ENCODE data around the gene RICTOR.
A peak's percentile ranks its signal among the peaks of the same experiment; 100 is the strongest.

RICTOR gene

GRCh38 chr5:39074017-39074814, at the start of gene RICTOR:
TSS of gene RICTOR (minus strand) at chr5:39074399. CDS start at chr5:39074377, 22 bp downstream.
- Histone ChIP-seq H3K9ac (ENCODE audit: low read length) (peak within 1 kb of the TSS; percentile 80), H3K4me1 (ENCODE audit: insufficient read depth, low read length) (peaks cover 38% of the 10 kb centered on the region), H3K27me3 (ENCODE audit: control insufficient read depth in 1 of 2, insufficient read depth in 2 of 2, low read length in 2 of 2) (no peaks in the 10 kb centered on the region), H3K4me3 (ENCODE audit: low read depth in 1 of 2, low read length in 2 of 2) (peak within 1 kb of the TSS; percentile 89 to 94), H3K9me3 (ENCODE audit: low read length) (no peaks in the 10 kb centered on the region), H3K36me3 (ENCODE audit: insufficient read depth, low read length) (no peaks in the 10 kb centered on the region), H3K27ac (ENCODE audit: low read depth, low read length) (peak within 1 kb of the TSS; percentile 94)

GRCh38 chr5:39121922-39122321, 47.7 kb upstream of the RICTOR start:
- H3K27ac ChIP-seq (ENCODE audit: low read depth, low read length), result no peak overlapping the region
- H3K4me3 ChIP-seq (ENCODE audit: low read depth in 1 of 2, low read length in 2 of 2), result no peak overlapping the region
- no peaks in the 10 kb centered on the region for H3K36me3 ChIP-seq (ENCODE audit: insufficient read depth, low read length)
- H3K9ac ChIP-seq (ENCODE audit: low read length), result no peak overlapping the region
- no peaks in the 10 kb centered on the region for H3K9me3 ChIP-seq (ENCODE audit: low read length)
- H3K4me1 ChIP-seq (ENCODE audit: insufficient read depth, low read length), result no peaks in the 10 kb centered on the region
- no peaks in the 10 kb centered on the region for H3K27me3 ChIP-seq (ENCODE audit: control insufficient read depth in 1 of 2, insufficient read depth in 2 of 2, low read length in 2 of 2)

GRCh38 chr5:39121315-39121714, 47.1 kb upstream of the RICTOR start:
- no peaks in the 10 kb centered on the region for H3K27me3 ChIP-seq (ENCODE audit: control insufficient read depth in 1 of 2, insufficient read depth in 2 of 2, low read length in 2 of 2)
- no peak overlapping the region for H3K9ac ChIP-seq (ENCODE audit: low read length)
- no peaks in the 10 kb centered on the region for H3K4me1 ChIP-seq (ENCODE audit: insufficient read depth, low read length)
- H3K9me3 ChIP-seq (ENCODE audit: low read length), result no peaks in the 10 kb centered on the region
- H3K4me3 ChIP-seq (ENCODE audit: low read depth in 1 of 2, low read length in 2 of 2), result no peak overlapping the region
- H3K27ac ChIP-seq (ENCODE audit: low read depth, low read length), result no peak overlapping the region
- no peaks in the 10 kb centered on the region for H3K36me3 ChIP-seq (ENCODE audit: insufficient read depth, low read length)

- Histone ChIP-seq H3K9me3 (ENCODE audit: low read length) (no peaks in the 10 kb centered on the region), H3K27me3 (ENCODE audit: control insufficient read depth in 1 of 2, insufficient read depth in 2 of 2, low read length in 2 of 2) (no peaks in the 10 kb centered on the region), H3K4me3 (ENCODE audit: low read depth in 1 of 2, low read length in 2 of 2) (no peak overlapping the region), H3K36me3 (ENCODE audit: insufficient read depth, low read length) (no peaks in the 10 kb centered on the region), H3K4me1 (ENCODE audit: insufficient read depth, low read length) (no peaks in the 10 kb centered on the region), H3K27ac (ENCODE audit: low read depth, low read length) (no peak overlapping the region), H3K9ac (ENCODE audit: low read length) (no peak overlapping the region)
These were observed 45.8 kb upstream of the RICTOR start for GRCh38 chr5:39120052-39120420.

GRCh38 chr5:39119404-39120051, 45.3 kb upstream of the RICTOR start:
- Histone ChIP-seq H3K27me3 (ENCODE audit: control insufficient read depth in 1 of 2, insufficient read depth in 2 of 2, low read length in 2 of 2) (no peaks in the 10 kb centered on the region), H3K27ac (ENCODE audit: low read depth, low read length) (no peak overlapping the region), H3K36me3 (ENCODE audit: insufficient read depth, low read length) (no peaks in the 10 kb centered on the region), H3K4me3 (ENCODE audit: low read depth in 1 of 2, low read length in 2 of 2) (no peak overlapping the region), H3K4me1 (ENCODE audit: insufficient read depth, low read length) (no peaks in the 10 kb centered on the region), H3K9me3 (ENCODE audit: low read length) (no peaks in the 10 kb centered on the region), H3K9ac (ENCODE audit: low read length) (no peak overlapping the region)

- no peaks in the 10 kb centered on the region for H3K36me3 ChIP-seq (ENCODE audit: insufficient read depth, low read length)
- no peak overlapping the region for H3K27ac ChIP-seq (ENCODE audit: low read depth, low read length)
- no peak overlapping the region for H3K4me3 ChIP-seq (ENCODE audit: low read depth in 1 of 2, low read length in 2 of 2)
These were observed 44.4 kb upstream of the RICTOR start for GRCh38 chr5:39118638-39119037.

GRCh38 chr5:39117401-39117800, 43.2 kb upstream of the RICTOR start:
- no peak overlapping the region for H3K27ac ChIP-seq (ENCODE audit: low read depth, low read length)

More at GRCh38 chr5:39118638-39119037, 44.4 kb upstream of the RICTOR start:
- no peaks in the 10 kb centered on the region for H3K9me3 ChIP-seq (ENCODE audit: low read length)
- H3K4me1 ChIP-seq (ENCODE audit: insufficient read depth, low read length), result no peaks in the 10 kb centered on the region
- H3K27me3 ChIP-seq (ENCODE audit: control insufficient read depth in 1 of 2, insufficient read depth in 2 of 2, low read length in 2 of 2), result no peaks in the 10 kb centered on the region
- no peak overlapping the region for H3K9ac ChIP-seq (ENCODE audit: low read length)

GRCh38 chr5:39116344-39117170, 42.4 kb upstream of the RICTOR start:
- no peaks in the 10 kb centered on the region for H3K4me1 ChIP-seq (ENCODE audit: insufficient read depth, low read length)
- H3K4me3 ChIP-seq (ENCODE audit: low read depth in 1 of 2, low read length in 2 of 2), result no peak overlapping the region
- H3K27ac ChIP-seq (ENCODE audit: low read depth, low read length), result no peak overlapping the region
- H3K27me3 ChIP-seq (ENCODE audit: control insufficient read depth in 1 of 2, insufficient read depth in 2 of 2, low read length in 2 of 2), result no peaks in the 10 kb centered on the region
- H3K9ac ChIP-seq (ENCODE audit: low read length), result no peak overlapping the region
- H3K36me3 ChIP-seq (ENCODE audit: insufficient read depth, low read length), result no peaks in the 10 kb centered on the region
- H3K9me3 ChIP-seq (ENCODE audit: low read length), result no peaks in the 10 kb centered on the region

More at GRCh38 chr5:39117401-39117800, 43.2 kb upstream of the RICTOR start:
- H3K4me1 ChIP-seq (ENCODE audit: insufficient read depth, low read length), result no peaks in the 10 kb centered on the region
- H3K9me3 ChIP-seq (ENCODE audit: low read length), result no peaks in the 10 kb centered on the region
- no peak overlapping the region for H3K4me3 ChIP-seq (ENCODE audit: low read depth in 1 of 2, low read length in 2 of 2)
- no peaks in the 10 kb centered on the region for H3K27me3 ChIP-seq (ENCODE audit: control insufficient read depth in 1 of 2, insufficient read depth in 2 of 2, low read length in 2 of 2)
- no peaks in the 10 kb centered on the region for H3K36me3 ChIP-seq (ENCODE audit: insufficient read depth, low read length)
- no peak overlapping the region for H3K9ac ChIP-seq (ENCODE audit: low read length)

GRCh38 chr5:39115644-39116343, 41.6 kb upstream of the RICTOR start:
- H3K9ac ChIP-seq (ENCODE audit: low read length), result no peak overlapping the region
- no peaks in the 10 kb centered on the region for H3K27me3 ChIP-seq (ENCODE audit: control insufficient read depth in 1 of 2, insufficient read depth in 2 of 2, low read length in 2 of 2)
- no peak overlapping the region for H3K27ac ChIP-seq (ENCODE audit: low read depth, low read length)
- H3K9me3 ChIP-seq (ENCODE audit: low read length), result no peaks in the 10 kb centered on the region
- no peak overlapping the region for H3K4me3 ChIP-seq (ENCODE audit: low read depth in 1 of 2, low read length in 2 of 2)
- no peaks in the 10 kb centered on the region for H3K4me1 ChIP-seq (ENCODE audit: insufficient read depth, low read length)
- H3K36me3 ChIP-seq (ENCODE audit: insufficient read depth, low read length), result no peaks in the 10 kb centered on the region

- Histone ChIP-seq H3K27ac (ENCODE audit: low read depth, low read length) (no peak overlapping the region), H3K27me3 (ENCODE audit: control insufficient read depth in 1 of 2, insufficient read depth in 2 of 2, low read length in 2 of 2) (no peaks in the 10 kb centered on the region), H3K9me3 (ENCODE audit: low read length) (no peaks in the 10 kb centered on the region), H3K9ac (ENCODE audit: low read length) (no peak overlapping the region), H3K4me1 (ENCODE audit: insufficient read depth, low read length) (no peaks in the 10 kb centered on the region), H3K36me3 (ENCODE audit: insufficient read depth, low read length) (no peaks in the 10 kb centered on the region), H3K4me3 (ENCODE audit: low read depth in 1 of 2, low read length in 2 of 2) (no peak overlapping the region)
These were observed 40.0 kb upstream of the RICTOR start for GRCh38 chr5:39114155-39114554.

Measured in muscle layer of colon (tissue), 2 donors.